Astrocyte (in vitro differentiated cells and primary cell): Measurements from ENCODE around the gene TST. TPM values are rescaled to one million over a fixed set of nuclear protein-coding genes. Genes with fewer than 3 reads are reported as not detected.

Source experiments
- DNase-seq: peaks from one replicate; pipeline ENCODE4 v3.0.0-alpha.2; 2010; ENCODE audit warnings: low read depth
- FAIRE-seq: peaks from 2 replicates; lab custom pipeline; 2011; peaks lifted over from hg19 to GRCh38; lab: Jason Lieb, UNC
- H2AFZ ChIP-seq: 2 replicates; pipeline ENCODE4 v1.6.0; 2012; ENCODE audit warnings: low read depth, low read length, inconsistent platforms
- H3K27ac ChIP-seq: 2 replicates; pipeline ENCODE4 v1.5.1; 2011; ENCODE audit warnings: low read depth, low read length, inconsistent platforms
- H3K27me3 ChIP-seq: 2 replicates; pipeline ENCODE4 v1.6.0; 2011; ENCODE audit warnings: low read length, inconsistent platforms; ENCODE audit not compliant: insufficient read depth
- H3K36me3 ChIP-seq: 2 replicates; pipeline ENCODE4 v1.5.1; 2011; ENCODE audit warnings: low read length, inconsistent platforms; ENCODE audit not compliant: insufficient read depth
- H3K4me1 ChIP-seq: 2 replicates; pipeline ENCODE4 v1.5.1; 2011; ENCODE audit warnings: low read length, inconsistent platforms; ENCODE audit not compliant: insufficient read depth
- H3K4me2 ChIP-seq: 2 replicates; pipeline ENCODE4 v1.6.0; 2012; ENCODE audit warnings: low read length, inconsistent platforms
- H3K4me3 ChIP-seq: 2 replicates; pipeline ENCODE4 v1.5.1; 2011; ENCODE audit warnings: low read depth, mild to moderate bottlenecking, low read length, inconsistent platforms; ENCODE audit not compliant: insufficient read depth
- H3K79me2 ChIP-seq: 2 replicates; pipeline ENCODE4 v1.6.0; 2012; ENCODE audit warnings: mild to moderate bottlenecking, low read length, inconsistent platforms; ENCODE audit not compliant: insufficient read depth
- H3K9ac ChIP-seq: 2 replicates; pipeline ENCODE4 v1.6.0; 2012; ENCODE audit warnings: mild to moderate bottlenecking, low read length, inconsistent platforms
- H3K9me3 ChIP-seq: 2 replicates; pipeline ENCODE4 v1.5.1; 2012; ENCODE audit warnings: low read depth, mild to moderate bottlenecking, low read length, inconsistent platforms; ENCODE audit not compliant: insufficient read depth
- H4K20me1 ChIP-seq: 2 replicates; pipeline ENCODE4 v1.6.0; 2012; ENCODE audit warnings: low read length, inconsistent platforms; ENCODE audit not compliant: insufficient read depth
- H3K27ac Mint-ChIP-seq: one replicate; pipeline ENCODE4 v1.8.0; 2021; ENCODE audit warnings: mild to moderate bottlenecking, mixed read lengths; ENCODE audit not compliant: unreplicated experiment
- H3K27me3 Mint-ChIP-seq: one replicate; pipeline ENCODE4 v1.8.0; 2021; ENCODE audit warnings: low read depth, mixed read lengths; ENCODE audit not compliant: unreplicated experiment
- H3K36me3 Mint-ChIP-seq: one replicate; pipeline ENCODE4 v1.8.0; 2021; ENCODE audit warnings: low read depth, mixed read lengths; ENCODE audit not compliant: unreplicated experiment
- H3K4me1 Mint-ChIP-seq: one replicate; pipeline ENCODE4 v1.8.0; 2021; ENCODE audit warnings: low read depth, mixed read lengths; ENCODE audit not compliant: unreplicated experiment
- H3K4me3 Mint-ChIP-seq: one replicate; pipeline ENCODE4 v1.8.0; 2021; ENCODE audit warnings: mild to moderate bottlenecking, moderate library complexity, mixed read lengths; ENCODE audit not compliant: unreplicated experiment
- H3K9me3 Mint-ChIP-seq: one replicate; pipeline ENCODE4 v1.8.0; 2021; ENCODE audit warnings: mild to moderate bottlenecking, mixed read lengths; ENCODE audit not compliant: unreplicated experiment
- CTCF ChIP-seq: IDR thresholded peaks from 2 replicates; pipeline ENCODE4 v1.5.1; 2011; ENCODE audit warnings: low read depth, mild to moderate bottlenecking, inconsistent platforms, low read length, moderate library complexity; ENCODE audit not compliant: insufficient read depth
- EZH2 ChIP-seq: IDR thresholded peaks from 2 replicates; pipeline ENCODE4 v1.6.1; 2012; ENCODE audit warnings: mild to moderate bottlenecking, low read length, inconsistent platforms; ENCODE audit not compliant: insufficient read depth
- total RNA-seq: library from RNA; stranded (reverse); gene quantifications from 2 replicates; pipeline ENCODE4 v1.2.1, GENCODE V29; 2021

TST gene
- total RNA-seq, 1 donor from 2014 or later, result 32.2 TPM

DNA sequence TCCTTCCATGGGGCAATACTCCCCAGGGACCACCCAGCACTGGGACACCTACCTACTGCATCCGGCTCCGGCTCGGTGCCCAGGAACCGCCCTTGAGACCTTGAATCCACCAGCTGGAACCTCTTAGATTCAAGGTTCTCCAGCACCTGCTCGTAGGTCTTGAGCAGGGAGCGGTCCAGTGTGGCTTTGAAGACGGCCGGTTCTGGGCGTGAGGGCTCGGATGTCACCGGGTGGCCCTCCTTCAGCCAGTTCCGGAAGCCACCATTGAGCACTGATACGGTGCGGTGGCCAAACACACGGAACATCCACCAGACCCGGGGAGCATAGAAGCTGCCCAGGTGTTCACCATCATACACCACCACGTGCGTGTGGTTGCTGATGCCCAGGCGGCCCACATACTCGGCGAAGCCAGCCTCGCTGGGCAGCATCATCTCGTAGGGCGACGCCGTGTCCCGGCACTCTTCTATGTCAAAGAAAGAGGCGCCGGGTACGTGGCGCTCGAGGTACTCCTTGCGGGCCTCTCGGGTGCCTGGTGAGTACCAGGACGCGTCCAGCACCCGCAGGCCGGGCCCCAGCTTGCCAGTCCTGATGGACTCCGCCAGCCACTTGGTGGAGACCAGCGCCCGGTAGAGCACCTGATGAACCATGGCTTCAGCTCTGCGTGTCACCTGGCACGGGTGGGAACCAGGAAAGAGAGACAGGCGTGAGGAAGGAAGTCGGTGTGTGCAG, 997 bp downstream of the TST start:
- Histone ChIP-seq H3K36me3 (no peaks in the 10 kb centered on the region), H2AFZ (peak overlapping the region; percentile 83), H3K4me3 (peak overlapping the region; percentile 91), H3K27me3 (no peaks in the 10 kb centered on the region), H3K4me2 (peak overlapping the region; percentile 99), H4K20me1 (peaks cover 57% of the 10 kb centered on the region), H3K79me2 (peaks cover 28% of the 10 kb centered on the region), H3K9ac (peak overlapping the region; percentile 86), H3K4me1 (peaks cover 11% of the 10 kb centered on the region), H3K9me3 (no peaks in the 10 kb centered on the region), H3K27ac (no peak overlapping the region)
- Mint-ChIP-seq H3K27ac (peak overlapping the region; percentile 58), H3K36me3 (peaks cover 5% of the 10 kb centered on the region), H3K4me3 (peak overlapping the region; percentile 91), H3K4me1 (peaks cover 8% of the 10 kb centered on the region), H3K9me3 (no peaks in the 10 kb centered on the region), H3K27me3 (no peaks in the 10 kb centered on the region)
- FAIRE-seq, result no peak
- no peak for DNase-seq
- no peak for TF ChIP-seq CTCF
- TF ChIP-seq EZH2, result no peak

DNA sequence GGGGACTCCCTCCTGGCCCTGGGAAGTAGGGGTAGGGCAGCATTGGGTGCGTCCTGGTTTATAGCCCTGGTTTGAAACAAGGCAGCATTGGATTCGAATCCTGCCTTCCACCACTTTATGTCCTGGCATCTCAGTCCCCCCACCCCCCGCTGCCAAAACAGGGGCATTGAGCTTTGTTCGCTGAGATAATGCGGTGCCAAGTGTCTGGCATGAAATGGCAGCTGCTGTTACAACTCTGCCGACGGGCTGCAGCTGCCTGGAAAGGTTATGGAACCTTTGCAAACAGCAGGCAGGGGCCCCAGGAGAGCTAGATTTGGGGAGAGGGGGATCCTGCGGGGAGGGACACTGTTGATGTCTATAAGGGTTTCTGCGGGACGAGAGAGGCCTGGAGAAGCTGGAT, 1.9 kb downstream of the TST start:
- Mint-ChIP-seq H3K4me1 (peaks cover 8% of the 10 kb centered on the region), H3K9me3 (no peaks in the 10 kb centered on the region), H3K4me3 (peak overlapping the region; percentile 91), H3K27me3 (no peaks in the 10 kb centered on the region), H3K27ac (no peak overlapping the region), H3K36me3 (peaks cover 5% of the 10 kb centered on the region)
- no peak overlapping the region for H3K4me3 ChIP-seq
- H4K20me1 ChIP-seq, result peaks cover 48% of the 10 kb centered on the region
- no peaks in the 10 kb centered on the region for H3K27me3 ChIP-seq
- peaks cover 28% of the 10 kb centered on the region for H3K79me2 ChIP-seq
- H3K36me3 ChIP-seq, result no peaks in the 10 kb centered on the region
- no peak for FAIRE-seq
- H3K9me3 ChIP-seq, result no peaks in the 10 kb centered on the region
- H3K27ac ChIP-seq, result no peak overlapping the region
- peak overlapping the region; percentile 99 for H3K4me2 ChIP-seq
- H3K9ac ChIP-seq, result no peak overlapping the region
- no peak overlapping the region for H2AFZ ChIP-seq
- no peak for TF ChIP-seq EZH2
- no peak for TF ChIP-seq CTCF
- peaks cover 11% of the 10 kb centered on the region for H3K4me1 ChIP-seq
- no peak for DNase-seq
